Measurements from ENCODE around the gene PPP1R26.
"Not testable (repeated sequence)": the region's sequence is repeated elsewhere in the genome, so short reads cannot be mapped to it uniquely, and the experiment has no call there.

Gene PPP1R26, protein sequence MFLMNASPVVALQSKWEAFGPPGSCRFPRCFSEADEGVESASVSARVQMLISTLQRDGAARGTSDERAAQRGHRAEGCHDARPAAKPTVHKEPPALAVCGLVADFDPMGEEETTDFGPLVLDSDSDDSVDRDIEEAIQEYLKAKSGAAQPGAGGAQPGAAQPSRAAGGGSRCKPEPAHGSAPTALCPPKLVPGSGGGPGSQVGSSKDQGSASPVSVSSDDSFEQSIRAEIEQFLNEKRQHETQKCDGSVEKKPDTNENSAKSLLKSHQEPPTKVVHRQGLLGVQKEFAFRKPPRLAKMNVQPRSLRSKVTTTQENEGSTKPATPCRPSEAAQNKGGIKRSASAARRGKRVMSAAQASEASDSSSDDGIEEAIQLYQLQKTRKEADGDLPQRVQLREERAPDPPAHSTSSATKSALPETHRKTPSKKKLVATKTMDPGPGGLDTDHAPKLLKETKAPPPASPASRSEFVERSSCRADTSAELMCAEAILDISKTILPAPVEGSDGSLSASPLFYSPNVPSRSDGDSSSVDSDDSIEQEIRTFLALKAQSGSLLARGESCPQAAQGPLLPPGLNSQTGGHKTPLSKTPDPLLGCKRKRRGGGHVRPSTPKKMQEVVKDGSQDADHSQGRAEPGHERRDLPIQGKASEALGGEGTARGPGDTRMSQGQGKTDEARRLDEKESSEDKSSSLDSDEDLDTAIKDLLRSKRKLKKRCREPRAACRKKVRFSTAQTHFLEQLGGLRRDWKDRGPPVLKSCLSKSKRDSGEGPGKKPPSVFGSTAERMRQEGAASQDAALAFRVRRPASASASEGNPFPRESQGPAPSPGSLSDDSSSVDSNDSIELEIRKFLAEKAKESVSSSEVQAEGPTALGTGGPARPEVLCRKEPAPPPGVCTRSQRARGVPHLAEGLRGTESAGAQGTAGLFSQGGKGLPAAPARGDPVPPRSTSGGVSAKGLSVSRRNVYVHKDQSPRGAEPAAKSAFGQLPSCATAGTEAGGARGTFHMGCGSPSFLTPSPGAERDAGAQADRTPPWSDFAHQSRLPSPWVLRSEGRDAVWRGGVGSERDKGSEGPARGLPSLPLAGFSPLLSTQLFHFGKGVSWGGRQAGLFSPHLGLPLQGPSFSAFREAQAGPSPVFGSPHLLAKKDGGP (N-terminal part only)

GRCh38 chr9:135479469-135480052, at the start of gene PPP1R26:
Gene PPP1R26 (plus strand): TSS chr9:135479782. CDS start chr9:135484511, 4,729 bp downstream.
- no peak for DNase-seq

- DNase-seq, result no peak
These were observed 42.3 kb upstream of the PPP1R26 start for GRCh38 chr9:135437259-135437658.

GRCh38 chr9:135437696-135438095, 41.9 kb upstream of the PPP1R26 start:
- not testable (repeated sequence) for DNase-seq

- DNase-seq, result peak; percentile 8
These were observed 40.9 kb upstream of the PPP1R26 start for GRCh38 chr9:135438581-135439232.

- not testable (repeated sequence) for DNase-seq
These were observed 40.1 kb upstream of the PPP1R26 start for GRCh38 chr9:135439514-135439913.

- no peak for DNase-seq
These were observed 39.7 kb upstream of the PPP1R26 start for GRCh38 chr9:135439916-135440315.

GRCh38 chr9:135440620-135441019, 39.0 kb upstream of the PPP1R26 start:
- no peak for DNase-seq

- not testable (repeated sequence) for DNase-seq
These were observed 38.2 kb upstream of the PPP1R26 start for GRCh38 chr9:135441105-135442071.

DNA sequence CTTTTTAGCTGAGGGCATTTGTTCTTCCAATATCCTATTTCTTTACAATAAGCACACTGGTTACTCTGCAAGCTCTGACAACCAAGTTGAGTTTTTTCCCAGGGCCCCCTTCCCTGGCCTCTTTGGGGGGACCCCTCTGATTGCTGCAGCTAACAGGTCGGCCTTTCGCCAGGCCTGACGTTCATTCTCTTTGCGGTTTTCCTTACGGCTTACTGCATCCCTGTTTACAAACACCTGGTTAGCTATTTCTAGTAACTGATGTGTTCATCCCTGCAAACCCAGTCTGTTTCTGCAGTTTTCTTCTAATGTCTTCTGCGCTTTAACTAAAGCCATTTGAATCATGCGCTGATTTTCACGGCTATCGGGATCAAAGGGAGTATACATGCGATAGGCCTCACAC, 37.5 kb upstream of the PPP1R26 start:
- no peak for DNase-seq

GRCh38 chr9:135443797-135444425, 35.7 kb upstream of the PPP1R26 start:
- no peak for DNase-seq

DNA sequence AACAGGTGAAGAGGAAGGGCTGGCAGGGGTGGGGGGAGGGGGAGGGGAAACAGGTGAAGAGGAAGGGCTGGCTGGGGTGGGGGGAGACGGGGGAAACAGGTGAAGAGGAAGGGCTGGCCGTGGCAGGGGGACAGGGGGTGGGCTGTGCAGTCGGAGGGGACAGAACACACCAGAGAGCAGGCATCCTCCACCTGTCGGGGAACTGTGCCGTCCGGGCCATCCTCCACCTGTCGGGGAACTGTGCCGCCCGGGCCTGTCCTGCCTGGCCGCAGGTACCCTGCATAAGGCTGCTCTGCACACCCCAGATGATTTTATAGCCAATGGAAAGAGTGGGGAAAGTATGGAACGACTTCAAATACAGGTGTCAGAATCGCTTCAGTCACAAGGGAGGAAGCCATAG, 32.5 kb upstream of the PPP1R26 start:
- DNase-seq, result no peak

GRCh38 chr9:135448663-135449100, 30.9 kb upstream of the PPP1R26 start:
- no peak for DNase-seq

DNA sequence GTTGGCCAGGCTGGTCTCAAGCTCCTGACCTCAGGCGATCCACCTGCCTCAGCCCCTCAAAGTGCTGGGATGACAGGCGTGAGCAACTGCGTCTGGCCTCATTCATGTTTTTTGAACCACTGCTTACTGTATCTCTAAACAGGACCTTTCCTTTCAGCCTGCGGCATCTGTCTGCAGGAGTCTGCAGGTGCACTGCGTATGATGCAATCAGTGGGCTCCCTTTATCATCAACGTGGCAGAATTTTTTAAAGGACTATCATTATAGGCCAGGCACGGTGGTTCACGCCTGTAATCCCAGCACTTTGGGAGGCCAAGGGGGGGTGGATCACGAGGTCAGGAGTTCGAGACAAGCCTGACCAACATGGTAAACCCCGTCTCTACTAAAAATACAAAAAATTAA, 30.1 kb upstream of the PPP1R26 start:
- not testable (repeated sequence) for DNase-seq

GRCh38 chr9:135450956-135451355, 28.6 kb upstream of the PPP1R26 start:
- no peak for DNase-seq

GRCh38 chr9:135451909-135452308, 27.7 kb upstream of the PPP1R26 start:
- not testable (repeated sequence) for DNase-seq

- no peak for DNase-seq
These were observed 24.8 kb upstream of the PPP1R26 start for GRCh38 chr9:135454737-135455136.

DNA sequence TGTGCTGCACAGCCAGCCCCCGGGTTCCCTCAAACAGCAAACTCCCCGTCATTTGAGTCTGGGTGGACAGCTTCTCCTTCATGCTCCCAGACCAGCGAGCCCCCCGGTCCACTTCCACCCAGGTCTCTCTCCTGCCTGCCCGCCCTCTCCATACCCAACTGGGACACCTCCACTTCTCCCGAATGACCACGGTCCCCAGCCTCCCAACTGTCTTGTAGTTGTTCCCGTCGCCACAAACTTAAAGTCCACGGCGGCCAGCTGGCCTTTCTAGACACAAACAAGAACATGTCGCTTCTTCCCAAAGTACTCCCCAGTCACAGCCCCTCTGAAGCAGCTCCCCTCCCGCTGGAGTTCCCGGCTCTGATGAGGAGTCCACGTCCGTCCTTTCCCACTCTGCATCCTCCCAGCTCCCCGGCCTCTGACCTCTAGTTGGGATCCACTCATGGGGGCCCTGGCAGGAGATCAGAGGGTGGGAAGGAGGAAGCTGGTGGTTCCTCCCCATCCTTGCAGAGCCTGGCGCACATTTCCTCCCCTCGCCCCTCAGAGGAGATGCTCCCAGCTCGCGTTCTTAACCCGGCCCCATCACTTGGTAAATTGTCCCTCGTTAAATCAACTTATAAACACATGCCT, 24.1 kb upstream of the PPP1R26 start:
- no peak for DNase-seq

- no peak for DNase-seq
These were observed 23.0 kb upstream of the PPP1R26 start for GRCh38 chr9:135456436-135457104.

- not testable (repeated sequence) for DNase-seq
These were observed 21.1 kb upstream of the PPP1R26 start for GRCh38 chr9:135458478-135458877.

Measured in activated effector memory CD4-positive, alpha-beta T cell treated with Interleukin-2 at 50 U/mL for 16 hours (primary cell).